Stimulated activated naive CD8-positive, alpha-beta T cell treated with anti-CD3 and anti-CD28 coated beads, Interleukin-15, Interleukin-2, amounts not matched to agents 100 U/mL and 50 U/mL, for 24 hours (primary cell): Measurements from ENCODE around the gene RXFP2.

Experiments used
- ATAC-seq: fragments of 150-1000 bp; cut with Tn5 transposase; one replicate; pipeline ENCODE4 v1.10.0; 2021
- DNase-seq: peaks from one replicate; pipeline ENCODE4 v3.0.0; 2021

RXFP2 gene

GRCh38 chr13:31739226-31739625 lies at the start of gene RXFP2:
Gene RXFP2 (plus strand): TSS chr13:31739526. CDS start chr13:31739613, 87 bp downstream.
- DNase-seq (no peak), ATAC-seq (no peak)

GRCh38 chr13:31697290-31697689 lies 42.0 kb upstream of the RXFP2 start:
- ATAC-seq (no peak), DNase-seq (no peak)

- no peak for ATAC-seq
- no peak for DNase-seq
Observed at GRCh38 chr13:31699650-31700049, 39.7 kb upstream of the RXFP2 start.

GRCh38 chr13:31703780-31704179 lies 35.5 kb upstream of the RXFP2 start:
- no peak for DNase-seq
- ATAC-seq, result no peak

GRCh38 chr13:31706105-31706504 lies 33.2 kb upstream of the RXFP2 start:
- DNase-seq (no peak), ATAC-seq (no peak)

GRCh38 chr13:31717583-31717982 lies 21.7 kb upstream of the RXFP2 start:
- DNase-seq (no peak), ATAC-seq (no peak)

GRCh38 chr13:31719214-31719613 lies 20.1 kb upstream of the RXFP2 start:
- DNase-seq (no peak), ATAC-seq (no peak)

GRCh38 chr13:31722673-31723072 lies 16.7 kb upstream of the RXFP2 start:
- DNase-seq (no peak), ATAC-seq (no peak)

GRCh38 chr13:31725841-31726240 lies 13.5 kb upstream of the RXFP2 start:
- ATAC-seq (no peak), DNase-seq (no peak)

- no peak for DNase-seq
Observed at GRCh38 chr13:31731921-31732320, 7.4 kb upstream of the RXFP2 start.

GRCh38 chr13:31733066-31733465 lies 6.3 kb upstream of the RXFP2 start:
- ATAC-seq (no peak), DNase-seq (no peak)

More at GRCh38 chr13:31731921-31732320, 7.4 kb upstream of the RXFP2 start:
- no peak for ATAC-seq

GRCh38 chr13:31733647-31734046 lies 5.7 kb upstream of the RXFP2 start:
- ATAC-seq (no peak), DNase-seq (no peak)

GRCh38 chr13:31742097-31742734 lies 2.9 kb downstream of the RXFP2 start:
- peak; percentile 57 for ATAC-seq
- peak; percentile 69 for DNase-seq

- ATAC-seq, result no peak
- DNase-seq, result no peak
Observed at GRCh38 chr13:31747291-31747690, 8.0 kb downstream of the RXFP2 start.

- ATAC-seq, result no peak
Observed at GRCh38 chr13:31747966-31748365, 8.6 kb downstream of the RXFP2 start.

GRCh38 chr13:31749929-31750328 lies 10.6 kb downstream of the RXFP2 start:
- ATAC-seq (no peak), DNase-seq (no peak)

More at GRCh38 chr13:31747966-31748365, 8.6 kb downstream of the RXFP2 start:
- DNase-seq, result no peak

- no peak for ATAC-seq
- DNase-seq, result no peak
Observed at GRCh38 chr13:31755211-31755610, 15.9 kb downstream of the RXFP2 start.

GRCh38 chr13:31755803-31756212 lies 16.5 kb downstream of the RXFP2 start:
- no peak for DNase-seq
- no peak for ATAC-seq

GRCh38 chr13:31756346-31756745 lies 17.0 kb downstream of the RXFP2 start:
- no peak for DNase-seq
- ATAC-seq, result no peak

GRCh38 chr13:31761951-31762350 lies 22.6 kb downstream of the RXFP2 start:
- ATAC-seq (no peak), DNase-seq (no peak)

GRCh38 chr13:31764556-31764955 lies 25.2 kb downstream of the RXFP2 start:
- ATAC-seq, result no peak
- no peak for DNase-seq

- ATAC-seq (no peak), DNase-seq (no peak)
Observed at GRCh38 chr13:31765138-31765785, 25.9 kb downstream of the RXFP2 start.

- no peak for ATAC-seq
- no peak for DNase-seq
Observed at GRCh38 chr13:31767175-31767900, 28.0 kb downstream of the RXFP2 start.
